Activated CD8-positive, alpha-beta memory T cell treated with anti-CD3 and anti-CD28 coated beads for 36 hours (primary cell): ENCODE measurements around the gene CUL9. TPM values are rescaled to one million over a fixed set of nuclear protein-coding genes. Genes with fewer than 3 reads are reported as not detected.

Experiments
- CTCF ChIA-PET: fragments of 350-600 bp; sonication (Branson Sonifier 250); formaldehyde crosslinking; loops from one replicate; lab custom pipeline; 2021; ENCODE audit warnings: antibody characterized with exemption; lab: Charles Lee
- POLR2A ChIA-PET: fragments of 350-600 bp; sonication (Branson Sonifier 250); formaldehyde crosslinking; loops from one replicate; lab custom pipeline; 2021; ENCODE audit warnings: antibody characterized with exemption; lab: Charles Lee
- total RNA-seq, 2 experiments: library from RNA; stranded (reverse); gene quantifications; one replicate each; pipeline ENCODE4 v1.2.3, GENCODE V29; 2021

Gene CUL9
- total RNA-seq, 2 experiments from 2014 or later = 32.9 to 34.9 TPM

DNA sequence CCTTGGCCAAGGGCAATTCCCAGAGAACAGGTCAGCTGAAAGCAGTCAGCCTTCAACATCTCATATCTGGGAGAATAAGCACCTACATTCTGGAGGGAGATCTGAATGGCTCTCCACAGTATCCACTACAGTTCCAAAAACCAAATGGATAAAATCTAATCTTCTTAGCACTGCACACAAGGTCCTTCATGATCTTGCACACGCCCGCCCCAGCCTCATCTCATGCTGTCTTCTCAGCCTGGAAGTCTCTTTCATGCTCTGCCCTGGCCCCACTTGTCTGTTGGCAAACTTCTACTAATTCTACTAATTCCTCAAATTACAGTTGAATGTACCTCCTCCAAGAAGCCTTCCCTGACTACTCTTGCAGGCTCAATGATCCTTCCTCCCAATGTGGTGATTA, 59.5 kb downstream of the CUL9 start:
- ChIA-PET CTCF (interaction anchor here (1.7 kb wide), 1 partner anchor 13 kb away, joined by 9 read pairs; the partner anchor contains the start of gene DNPH1), POLR2A (no interaction called here)

DNA sequence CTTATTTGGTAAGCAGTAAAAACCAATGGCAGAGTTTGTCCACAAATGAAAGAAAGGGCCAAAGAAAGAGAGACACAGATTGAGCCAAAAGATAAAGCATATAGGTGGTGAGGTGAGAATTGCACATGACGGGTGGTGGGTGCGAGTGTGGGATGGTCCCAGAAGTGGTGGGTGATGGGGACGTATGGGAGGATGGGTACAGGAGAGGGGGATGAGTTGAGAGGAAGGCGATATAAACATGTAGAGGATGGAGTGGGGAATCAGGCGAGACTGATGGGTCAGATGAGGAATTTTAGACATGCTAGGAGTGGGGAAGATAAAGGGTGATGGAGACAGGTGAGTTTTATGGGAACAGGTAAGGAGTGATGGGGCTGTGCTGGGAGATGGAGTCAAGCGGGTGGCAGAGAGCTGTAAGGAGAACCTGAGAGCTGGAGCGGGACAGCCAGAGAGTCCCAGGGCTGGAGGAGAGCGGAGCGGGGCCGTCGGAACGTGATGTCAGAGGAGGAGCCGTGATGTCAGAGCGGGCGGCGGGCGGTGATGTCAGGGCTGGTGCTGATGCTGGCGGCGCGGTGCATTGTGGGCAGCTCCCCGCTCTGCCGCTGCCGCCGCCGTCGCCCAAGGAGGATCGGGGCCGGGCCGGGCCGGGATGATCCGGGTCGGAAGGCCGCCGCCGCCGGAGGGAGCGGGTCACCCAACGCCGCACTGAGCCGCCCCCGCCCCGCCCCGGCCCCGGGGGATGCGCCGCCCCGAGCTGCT, 61.1 kb downstream of the CUL9 start, which contains the start of gene TTBK1:
TSS of gene TTBK1 (plus strand) at position 574 of the 756 bp plus-strand sequence. CDS start 3,180 bp downstream, outside the sequence.
- CTCF ChIA-PET = no interaction called here
- POLR2A ChIA-PET = no interaction called here

DNA sequence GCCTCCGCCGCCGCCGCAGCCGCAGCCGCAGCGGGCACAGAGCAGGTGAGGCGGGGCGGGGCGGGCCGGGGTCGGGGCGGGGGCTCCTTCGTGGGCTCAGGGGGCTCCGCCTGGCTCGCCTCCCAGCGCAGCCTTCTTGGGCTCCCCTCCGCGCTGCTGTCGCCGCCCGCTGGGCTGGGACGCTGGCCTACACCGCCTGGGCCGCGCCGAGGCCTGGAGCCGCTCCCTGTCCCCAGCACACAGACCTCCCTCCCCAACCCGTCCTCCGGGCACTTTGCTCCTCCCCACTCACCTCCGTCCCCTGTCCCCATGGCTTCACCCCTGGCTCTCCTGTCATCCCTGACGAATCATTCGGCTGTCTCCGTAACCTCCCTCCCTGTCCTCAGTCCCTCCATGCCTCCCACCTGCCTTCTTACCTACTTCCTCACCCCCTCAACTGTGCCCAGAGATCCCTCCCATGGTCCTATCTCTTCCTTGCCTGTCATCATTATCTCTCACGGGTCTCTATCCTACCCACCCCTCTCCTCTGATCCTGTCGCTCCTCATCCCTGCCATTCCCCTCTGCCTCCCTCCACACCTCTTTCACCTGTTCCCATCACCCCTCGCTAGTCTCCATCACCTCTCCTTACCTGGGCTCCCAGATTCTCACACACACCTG, 61.8 kb downstream of the CUL9 start:
- CTCF ChIA-PET = interaction anchor here (0.7 kb wide), 1 partner anchor 16 kb away, joined by 3 read pairs; no protein-coding TSS in a partner anchor
- POLR2A ChIA-PET = no interaction called here

DNA sequence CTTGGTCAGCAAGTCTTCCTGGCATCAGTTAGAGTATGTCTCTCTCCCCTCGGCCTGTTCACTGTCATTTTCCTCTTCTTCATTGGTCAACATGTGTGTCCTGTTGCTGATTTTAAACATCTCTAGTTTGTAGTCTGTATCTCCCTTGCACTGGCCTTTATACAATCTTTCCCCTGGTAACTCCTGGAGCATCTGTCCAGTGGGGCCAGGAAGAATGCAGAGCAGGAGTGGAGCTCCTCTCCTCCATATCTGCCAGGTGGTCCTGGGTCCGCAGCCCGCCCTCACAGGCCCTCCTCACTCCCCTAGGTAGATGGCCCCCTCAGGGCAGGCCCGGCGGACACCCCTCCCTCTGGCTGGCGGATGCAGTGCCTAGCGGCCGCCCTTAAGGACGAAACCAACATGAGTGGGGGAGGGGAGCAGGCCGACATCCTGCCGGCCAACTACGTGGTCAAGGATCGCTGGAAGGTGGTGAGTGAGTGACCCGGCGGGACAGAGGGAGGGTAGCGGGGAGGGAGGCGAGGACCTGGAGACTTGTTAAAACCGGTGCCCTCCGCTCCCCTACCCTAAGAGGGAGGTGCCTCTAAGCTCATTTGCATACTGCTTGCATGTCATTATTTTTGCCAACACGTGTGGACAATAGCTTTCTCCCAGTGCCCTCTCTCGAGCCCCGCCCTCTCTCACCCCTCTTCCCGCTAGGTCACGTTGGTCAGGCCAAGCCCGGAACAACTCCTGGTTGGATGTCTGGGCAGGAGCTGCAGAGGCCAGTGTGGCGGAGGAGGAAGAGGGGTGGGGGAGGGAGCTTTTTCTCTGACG, 64.5 kb downstream of the CUL9 start:
- ChIA-PET CTCF (interaction anchor here (0.6 to 2.0 kb wide), 2 partner anchors 17 to 192 kb away, joined by 4 to 12 read pairs; partner anchors contain the start of gene DNPH1), POLR2A (interaction anchor here (0.5 to 1.1 kb wide), 5 partner anchors 17 to 376 kb away, joined by 3 to 5 read pairs (median 3); partner anchors contain the start of gene DNPH1)

DNA sequence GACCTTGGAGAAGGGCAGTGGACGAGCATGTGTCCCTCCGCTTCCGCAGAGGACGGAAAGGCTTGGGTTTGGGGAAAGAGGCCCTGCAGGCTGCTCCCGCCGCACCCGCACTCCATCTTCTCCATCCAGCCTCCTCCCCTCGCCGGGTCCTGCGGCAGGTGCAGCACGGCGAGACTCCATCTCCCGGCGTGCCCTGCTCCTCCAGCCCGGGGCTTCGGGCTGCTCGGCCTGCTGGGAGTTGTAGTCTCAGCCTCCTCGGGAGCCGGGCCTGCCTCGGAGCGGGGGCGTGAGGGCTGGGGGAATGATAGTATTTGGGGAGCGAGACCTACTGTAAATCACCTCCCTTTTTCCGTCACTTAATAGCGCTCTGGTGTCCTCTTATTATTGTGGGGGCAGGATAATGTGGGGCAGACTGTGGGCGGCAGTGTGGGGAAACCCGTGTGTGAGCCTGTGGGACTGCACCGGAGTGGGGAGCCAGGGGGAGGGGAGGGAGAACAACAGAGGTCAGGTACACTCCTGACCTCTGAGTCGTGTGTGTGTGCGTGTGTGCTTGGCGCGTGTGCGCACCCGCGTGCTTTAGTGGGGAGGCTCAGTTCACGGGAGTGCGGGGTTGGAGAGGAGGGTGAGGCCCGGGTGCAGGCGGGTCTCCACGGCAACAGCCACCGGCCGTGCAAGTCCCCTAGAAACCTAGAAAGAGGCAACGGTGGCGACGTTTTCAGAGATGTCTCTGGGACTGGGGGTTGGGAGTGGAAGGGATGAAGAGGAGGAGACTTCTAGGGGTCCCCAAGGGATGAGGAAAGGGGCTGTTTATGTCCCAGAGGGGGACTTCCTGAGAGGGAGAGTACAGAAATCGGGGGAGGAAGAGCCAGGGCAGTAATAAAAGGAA, 65.4 kb downstream of the CUL9 start:
- ChIA-PET POLR2A (interaction anchor here (0.5 to 1.1 kb wide), 4 partner anchors 18 to 375 kb away, joined by 3 to 5 read pairs (median 4); partner anchors contain the start of gene DNPH1), CTCF (interaction anchor here (2.0 kb wide), 1 partner anchor 18 kb away, joined by 12 read pairs; the partner anchor contains the start of gene DNPH1)

DNA sequence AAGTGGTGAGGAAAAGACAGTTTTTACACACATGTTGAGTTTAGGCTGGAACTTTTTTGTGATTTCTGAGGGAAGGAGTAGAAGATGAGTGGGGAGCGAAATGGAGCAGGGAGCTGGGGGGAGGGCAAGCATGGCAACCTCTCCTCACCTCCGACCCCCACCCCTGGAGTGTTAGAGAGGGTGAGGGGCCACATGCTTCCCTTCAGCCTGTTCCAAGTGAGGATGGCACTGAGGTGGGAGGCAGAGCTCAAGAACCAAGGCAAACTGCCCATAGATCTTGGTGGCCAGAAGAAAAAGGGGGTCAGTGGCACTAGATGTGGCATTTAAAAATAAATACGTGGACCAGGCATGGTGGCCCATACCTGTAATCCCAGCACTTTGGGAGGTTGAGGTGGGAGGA, 66.1 kb downstream of the CUL9 start:
- CTCF ChIA-PET = interaction anchor here (0.6 to 0.8 kb wide), 2 partner anchors 13 to 19 kb away, joined by 3 read pairs; partner anchors contain the start of gene DNPH1
- POLR2A ChIA-PET = no interaction called here

DNA sequence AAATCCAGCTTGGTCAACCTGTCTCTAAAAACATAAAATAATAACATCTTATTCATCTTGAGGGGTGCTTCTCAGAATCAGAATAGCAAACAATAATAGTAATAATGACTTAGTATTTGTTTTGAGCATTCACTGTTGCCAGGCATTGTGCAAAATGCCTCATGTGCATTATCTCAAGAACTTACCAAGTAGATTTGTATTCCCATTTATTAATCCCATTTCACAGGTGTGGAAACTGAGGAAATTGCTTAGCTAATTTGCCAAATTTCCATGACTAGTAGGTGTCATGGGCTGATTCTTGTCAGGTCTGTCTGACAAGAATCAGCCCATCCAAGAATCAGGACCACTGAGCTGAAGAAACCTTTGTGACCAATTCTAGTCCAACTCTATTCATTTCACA, 66.8 kb downstream of the CUL9 start:
- ChIA-PET POLR2A (interaction anchor here (0.5 kb wide), 1 partner anchor 909 kb away, joined by 3 read pairs; no protein-coding TSS in a partner anchor), CTCF (interaction anchor here (0.6 to 0.8 kb wide), 2 partner anchors 13 to 20 kb away, joined by 3 read pairs; partner anchors contain the start of gene DNPH1)

DNA sequence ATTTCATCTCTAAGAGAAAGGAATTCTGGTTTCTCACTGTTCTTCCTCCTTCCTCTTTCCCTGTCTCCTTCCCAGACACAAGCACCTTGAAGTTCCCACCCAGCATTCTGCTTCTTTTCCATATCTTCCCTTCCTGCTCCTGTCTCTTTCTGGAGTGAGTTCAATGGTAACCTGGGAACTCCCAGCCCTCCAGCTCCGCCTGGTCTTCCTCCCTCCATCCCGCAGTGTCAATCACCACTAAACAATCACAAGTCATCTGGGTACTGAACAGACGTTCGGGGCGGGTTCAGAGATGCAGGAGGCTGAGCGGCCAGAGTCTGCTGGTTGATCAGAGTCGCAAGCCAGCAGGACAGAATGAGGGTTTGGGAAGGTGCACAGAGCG, 69.0 kb downstream of the CUL9 start:
- ChIA-PET CTCF (no interaction called here), POLR2A (no interaction called here)

DNA sequence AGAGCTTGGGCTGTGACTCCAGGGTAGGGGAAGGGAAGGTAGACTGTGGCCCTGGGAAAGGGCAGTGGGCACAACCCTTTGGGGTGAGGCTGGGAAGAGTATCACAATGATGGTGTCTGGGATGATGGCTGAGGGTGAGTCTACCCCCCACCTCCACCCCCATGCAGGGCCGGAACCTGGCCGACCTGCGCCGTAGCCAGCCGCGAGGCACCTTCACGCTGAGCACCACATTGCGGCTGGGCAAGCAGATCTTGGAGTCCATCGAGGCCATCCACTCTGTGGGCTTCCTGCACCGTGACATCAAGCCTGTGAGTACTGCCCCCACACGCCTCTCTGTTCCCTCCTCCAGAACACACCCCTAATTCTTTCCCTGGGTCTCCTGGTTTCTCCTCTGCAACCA, 71.4 kb downstream of the CUL9 start:
- ChIA-PET CTCF (interaction anchor here (1.2 to 2.1 kb wide), 4 partner anchors 10 to 253 kb away, joined by 3 to 6 read pairs (median 4); partner anchors contain the start of gene ABCC10), POLR2A (no interaction called here)

DNA sequence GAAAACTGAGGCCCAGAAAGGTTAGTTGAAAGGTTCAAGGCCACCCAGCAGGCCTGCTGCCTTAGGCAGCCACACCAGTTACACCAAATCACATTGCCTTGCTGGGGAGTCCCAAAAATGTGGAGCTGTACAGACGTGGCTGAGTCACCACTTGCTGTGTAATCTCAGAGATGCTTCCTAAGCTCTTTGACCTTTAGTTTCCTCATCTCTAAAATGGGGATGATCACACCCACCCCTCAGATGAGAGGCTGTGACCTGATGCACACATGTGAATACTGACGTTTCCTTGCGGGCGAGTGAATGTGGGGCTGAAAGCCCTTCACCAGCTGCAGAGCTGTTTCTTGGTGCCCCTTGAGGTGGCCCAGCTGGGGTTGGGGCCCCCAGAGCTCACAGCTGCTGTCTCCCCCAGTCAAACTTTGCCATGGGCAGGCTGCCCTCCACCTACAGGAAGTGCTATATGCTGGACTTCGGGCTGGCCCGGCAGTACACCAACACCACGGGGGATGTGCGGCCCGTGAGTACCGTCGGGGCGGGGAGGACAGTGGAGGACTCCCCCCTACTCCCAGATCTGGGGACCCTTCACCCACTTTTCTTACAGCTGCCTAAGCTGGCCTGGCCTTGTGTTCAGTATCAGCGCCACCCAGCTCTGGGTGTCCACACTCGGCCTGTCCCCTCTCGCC, 72.3 kb downstream of the CUL9 start:
- CTCF ChIA-PET = interaction anchor here (0.9 to 1.3 kb wide), 4 partner anchors 9 to 252 kb away, joined by 3 to 4 read pairs (median 3); partner anchors contain the start of gene DNPH1
- POLR2A ChIA-PET = interaction anchor here (0.6 kb wide), 1 partner anchor 30 kb away, joined by 3 read pairs; no protein-coding TSS in a partner anchor

DNA sequence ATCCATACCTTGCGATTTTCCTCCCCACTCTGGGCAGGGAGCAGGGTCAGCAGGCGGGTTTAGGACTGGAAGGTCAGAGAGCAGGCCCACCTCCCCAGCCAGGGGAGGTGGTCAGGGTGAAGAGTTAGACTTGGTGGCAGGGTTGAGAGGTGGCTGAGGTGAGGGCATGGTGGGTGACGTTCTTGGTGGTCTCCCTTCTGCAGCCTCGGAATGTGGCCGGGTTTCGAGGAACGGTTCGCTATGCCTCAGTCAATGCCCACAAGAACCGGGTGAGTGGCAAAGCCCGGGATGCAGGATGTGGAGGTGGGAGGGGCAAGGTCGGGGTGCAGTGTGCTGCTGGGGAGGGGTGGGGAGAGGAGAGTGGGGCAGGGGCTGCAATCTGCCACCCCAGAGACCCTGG, 72.8 kb downstream of the CUL9 start:
- POLR2A ChIA-PET = interaction anchor here (0.6 kb wide), 1 partner anchor 30 kb away, joined by 3 read pairs; no protein-coding TSS in a partner anchor

DNA sequence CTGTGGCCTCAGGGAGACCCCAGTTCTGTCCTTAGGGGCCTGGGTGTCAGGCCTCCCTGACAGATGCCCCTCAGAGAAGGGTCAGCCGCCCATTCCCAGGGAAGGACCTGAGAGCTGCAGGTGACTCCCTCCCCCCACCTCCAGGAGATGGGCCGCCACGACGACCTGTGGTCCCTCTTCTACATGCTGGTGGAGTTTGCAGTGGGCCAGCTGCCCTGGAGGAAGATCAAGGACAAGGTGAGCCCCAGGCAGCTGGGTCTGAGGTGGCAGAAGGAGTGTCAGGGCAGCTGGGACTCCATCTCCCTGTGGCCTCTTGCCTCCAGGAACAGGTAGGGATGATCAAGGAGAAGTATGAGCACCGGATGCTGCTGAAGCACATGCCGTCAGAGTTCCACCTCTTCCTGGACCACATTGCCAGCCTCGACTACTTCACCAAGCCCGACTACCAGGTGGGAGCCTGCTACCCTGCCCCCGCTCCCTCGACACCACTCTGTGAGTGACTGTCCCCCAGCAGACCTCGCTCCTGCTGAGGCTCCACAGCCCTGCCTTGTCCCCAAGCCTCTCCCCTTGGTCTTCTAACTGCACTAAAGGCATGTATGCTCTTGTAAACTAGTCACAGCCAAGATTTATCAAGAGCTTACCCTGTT, 73.5 kb downstream of the CUL9 start:
- CTCF ChIA-PET = no interaction called here
- POLR2A ChIA-PET = no interaction called here

More for the DNA sequence above, 72.8 kb downstream of the CUL9 start:
- CTCF ChIA-PET = interaction anchor here (1.0 kb wide), 1 partner anchor 135 kb away, joined by 3 read pairs; no protein-coding TSS in a partner anchor

DNA sequence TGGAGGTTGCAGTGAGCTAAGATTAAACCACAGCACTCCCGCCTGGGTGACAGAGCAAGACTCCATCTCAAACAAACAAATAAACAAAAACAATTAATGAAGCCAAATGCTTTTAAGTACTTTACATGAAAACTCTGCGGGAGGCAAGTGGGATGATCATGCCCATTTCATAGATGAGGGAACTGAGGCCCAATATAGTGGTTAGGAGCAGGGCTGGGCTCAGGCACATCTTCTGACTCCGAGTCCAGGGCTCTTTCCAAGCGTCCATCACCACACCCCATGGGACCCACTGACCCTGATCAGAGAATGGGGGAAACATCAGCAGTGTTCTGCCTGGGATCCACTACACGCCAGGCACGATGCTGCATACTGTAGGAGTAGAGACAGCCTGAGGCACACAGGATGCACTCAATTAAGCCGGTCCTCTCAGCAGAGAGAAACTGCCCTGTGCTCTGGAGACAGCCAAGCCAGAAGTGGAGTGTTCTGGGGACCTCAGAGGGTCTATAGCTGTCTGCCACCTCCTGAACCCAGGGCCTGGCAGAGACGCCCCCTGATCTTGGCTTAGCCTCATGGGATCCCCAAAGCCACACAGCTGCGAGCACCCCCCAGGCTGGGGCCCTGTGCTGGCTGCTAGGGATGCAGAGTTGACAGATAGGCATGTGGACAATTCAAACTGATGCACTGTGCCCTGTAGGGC, 74.8 kb downstream of the CUL9 start:
- ChIA-PET POLR2A (interaction anchor here (0.5 kb wide), 1 partner anchor 229 kb away, joined by 5 read pairs; no protein-coding TSS in a partner anchor), CTCF (no interaction called here)

DNA sequence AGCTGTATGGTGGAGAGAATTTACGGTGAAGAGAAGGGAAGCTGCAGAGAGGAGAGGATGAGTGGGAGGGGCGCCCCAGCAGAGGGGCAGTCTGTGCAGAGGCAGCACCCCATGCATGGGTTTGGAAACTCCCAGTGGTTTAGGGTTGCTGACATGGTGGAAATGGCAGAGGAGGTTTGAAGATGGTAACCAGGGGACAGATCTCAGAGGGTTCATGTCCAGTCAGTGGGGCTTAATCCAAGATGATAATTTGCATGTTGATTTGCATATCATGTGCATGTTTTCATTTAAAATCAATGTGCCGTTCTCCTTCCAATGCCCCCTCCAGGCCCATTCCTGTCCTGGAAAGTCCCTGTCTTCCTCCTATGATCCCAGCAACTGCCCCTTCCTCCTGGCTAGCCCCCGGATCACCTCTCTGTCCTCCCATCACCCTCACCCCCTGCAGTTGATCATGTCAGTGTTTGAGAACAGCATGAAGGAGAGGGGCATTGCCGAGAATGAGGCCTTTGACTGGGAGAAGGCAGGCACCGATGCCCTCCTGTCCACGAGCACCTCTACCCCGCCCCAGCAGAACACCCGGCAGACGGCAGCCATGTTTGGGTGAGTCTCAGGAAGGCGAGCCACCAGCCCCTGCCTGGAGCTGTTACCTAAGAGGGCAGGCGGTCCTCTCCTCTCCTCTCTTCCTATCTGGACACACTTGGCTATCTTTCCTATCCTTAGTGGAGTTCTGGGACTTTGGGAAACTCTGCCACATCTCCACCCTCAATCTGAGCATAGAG, 75.6 kb downstream of the CUL9 start:
- POLR2A ChIA-PET = interaction anchor here (0.5 kb wide), 1 partner anchor 228 kb away, joined by 5 read pairs; no protein-coding TSS in a partner anchor
- CTCF ChIA-PET = no interaction called here

DNA sequence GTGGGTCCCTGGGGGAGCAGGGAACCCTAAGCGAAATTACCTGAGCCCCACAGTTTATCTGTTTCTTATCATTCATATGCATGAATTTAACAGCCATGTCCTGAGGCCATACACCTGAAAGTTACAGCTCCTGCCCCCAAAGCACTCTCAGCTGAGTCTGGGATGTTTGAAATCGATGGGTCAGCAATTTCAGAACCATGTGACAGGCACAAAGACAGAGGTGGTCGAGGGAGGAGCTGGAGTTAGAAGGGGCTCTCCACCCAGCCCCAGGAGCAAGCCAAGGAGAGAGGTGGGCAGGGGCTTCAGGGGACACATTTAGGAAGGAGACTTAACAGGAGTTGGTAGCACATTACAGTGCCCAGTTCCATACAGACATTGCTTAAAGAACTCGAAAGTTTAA, 76.2 kb downstream of the CUL9 start:
- ChIA-PET CTCF (no interaction called here), POLR2A (no interaction called here)
